Breast epithelium (tissue), 3 donors: Measurements from ENCODE around the gene RCOR3.

Experiments
- CTCF ChIP-seq, 3 donors: fragments of 450-650 bp; IDR thresholded peaks; one replicate each; pipeline ENCODE4 v1.5.1; 2016 to 2017; ENCODE audit warnings: antibody characterized with exemption in 3 of 3, mild to moderate bottlenecking in 3 of 3, moderate library complexity in 3 of 3
- POLR2A ChIP-seq: fragments of 450-650 bp; IDR thresholded peaks from one replicate; pipeline ENCODE4 v1.6.1; 2016; ENCODE audit warnings: antibody characterized with exemption, mild to moderate bottlenecking, moderate library complexity
- POLR2AphosphoS5 ChIP-seq, 3 donors: sonication (generic); formaldehyde crosslinking; IDR thresholded peaks; one replicate each; pipeline ENCODE4 v1.6.1; 2017; ENCODE audit warnings: antibody characterized with exemption in 3 of 3

- TF ChIP-seq POLR2AphosphoS5 (IDR thresholded peaks at IDR 0.05) = no peak
- no peak for TF ChIP-seq CTCF (IDR thresholded peaks at IDR 0.05)
- TF ChIP-seq POLR2A = no peak
Observed at GRCh38 chr1:211247921-211248320, 11.2 kb upstream of the RCOR3 start.
